Type B pancreatic cell (in vitro differentiated cells): ENCODE measurements around the gene BTBD16. TPM values are rescaled to one million over a fixed set of nuclear protein-coding genes. Genes with fewer than 3 reads are reported as not detected.

ENCODE experiments used
- DNase-seq: peaks from one replicate; pipeline ENCODE4 v3.0.0; 2021; ENCODE audit warnings: mixed read lengths; ENCODE audit not compliant: unreplicated experiment; ENCODE audit errors: extremely low spot score
- H3K27ac Mint-ChIP-seq: 2 replicates; pipeline ENCODE4 v1.8.0; 2021; ENCODE audit warnings: mild to moderate bottlenecking, mixed read lengths
- H3K27me3 Mint-ChIP-seq: 2 replicates; pipeline ENCODE4 v1.8.0; 2021; ENCODE audit warnings: mixed read lengths
- H3K36me3 Mint-ChIP-seq: 2 replicates; pipeline ENCODE4 v1.8.0; 2021; ENCODE audit warnings: mixed read lengths
- H3K4me1 Mint-ChIP-seq: one replicate; pipeline ENCODE4 v1.8.0; 2021; ENCODE audit warnings: mixed read lengths; ENCODE audit not compliant: unreplicated experiment
- H3K4me3 Mint-ChIP-seq: 2 replicates; pipeline ENCODE4 v1.8.0; 2021; ENCODE audit warnings: mild to moderate bottlenecking, mixed read lengths
- H3K9me3 Mint-ChIP-seq: 2 replicates; pipeline ENCODE4 v1.8.0; 2021; ENCODE audit warnings: mixed read lengths
- CTCF ChIP-seq: fragments of 200-600 bp; sonication (generic); conservative IDR thresholded peaks from 2 replicates; pipeline ENCODE4 v1.5.0; 2021; ENCODE audit warnings: antibody characterized with exemption, mild to moderate bottlenecking
- total RNA-seq: library from RNA; stranded (reverse); gene quantifications from 2 replicates; pipeline ENCODE4 v1.2.1, GENCODE V29; 2021; ENCODE audit warnings: low replicate concordance

Gene BTBD16
- total RNA-seq, 1 donor from 2014 or later = 0.46 TPM

- H3K27ac Mint-ChIP-seq = no peak overlapping the region
- no peak for DNase-seq
- TF ChIP-seq CTCF = no peak
- peaks cover 11% of the 10 kb centered on the region for H3K4me1 Mint-ChIP-seq
- H3K9me3 Mint-ChIP-seq = no peaks in the 10 kb centered on the region
- H3K27me3 Mint-ChIP-seq = no peaks in the 10 kb centered on the region
- peaks cover 30% of the 10 kb centered on the region for H3K36me3 Mint-ChIP-seq
- H3K4me3 Mint-ChIP-seq = no peak overlapping the region
Measured at GRCh38 chr10:122248356-122249302, 22.5 kb upstream of the BTBD16 start.

- DNase-seq = no peak
- H3K36me3 Mint-ChIP-seq = peaks cover 34% of the 10 kb centered on the region
- no peak overlapping the region for H3K4me3 Mint-ChIP-seq
- no peaks in the 10 kb centered on the region for H3K9me3 Mint-ChIP-seq
- H3K4me1 Mint-ChIP-seq = peaks cover 14% of the 10 kb centered on the region
- peak overlapping the region; percentile 34 for H3K27ac Mint-ChIP-seq
- no peaks in the 10 kb centered on the region for H3K27me3 Mint-ChIP-seq
- no peak for TF ChIP-seq CTCF
Measured at GRCh38 chr10:122249303-122249850, 21.7 kb upstream of the BTBD16 start.

DNA sequence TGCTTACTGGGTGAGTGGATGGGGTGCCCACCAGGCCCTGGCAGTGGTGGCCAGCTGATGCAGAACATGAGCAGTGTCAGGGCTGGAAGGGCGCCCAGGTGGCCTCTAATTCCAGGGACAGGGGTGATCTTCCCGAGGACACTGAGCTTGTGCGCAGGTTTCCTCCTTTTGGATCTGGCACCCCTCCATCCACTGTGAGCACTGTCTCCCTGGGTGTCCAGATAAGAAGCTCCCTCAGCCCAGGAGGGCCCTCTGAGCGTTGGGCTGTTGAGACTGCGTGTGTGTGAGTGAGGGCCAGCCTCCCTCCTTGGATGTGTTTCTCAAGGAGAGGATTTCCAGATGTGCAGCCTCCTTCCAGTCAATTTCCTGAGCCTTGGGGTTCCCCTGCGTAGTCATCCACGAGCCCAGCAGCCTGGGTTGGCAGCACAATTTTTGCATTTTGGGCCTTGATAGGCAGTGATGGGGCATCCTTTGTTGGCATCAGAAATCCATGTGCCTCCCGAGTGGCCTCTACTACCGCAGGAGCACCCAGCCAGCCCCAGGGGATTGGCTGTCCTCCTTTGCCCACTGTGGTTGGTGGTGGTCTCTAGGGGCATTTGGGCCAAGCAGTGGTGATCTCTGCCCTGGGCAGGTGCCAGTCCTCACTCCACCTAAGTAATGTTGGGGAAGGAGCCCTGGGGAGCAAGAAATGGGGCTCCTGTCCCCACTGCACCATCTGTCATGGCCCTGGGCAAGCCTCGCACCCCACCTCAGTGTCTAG is 20.9 kb upstream of the BTBD16 start:
- DNase-seq = no peak
- Mint-ChIP-seq H3K27me3 (no peaks in the 10 kb centered on the region), H3K4me1 (peaks cover 6% of the 10 kb centered on the region), H3K4me3 (no peak overlapping the region), H3K27ac (no peak overlapping the region), H3K9me3 (no peaks in the 10 kb centered on the region), H3K36me3 (peaks cover 31% of the 10 kb centered on the region)
- TF ChIP-seq CTCF = no peak

DNA sequence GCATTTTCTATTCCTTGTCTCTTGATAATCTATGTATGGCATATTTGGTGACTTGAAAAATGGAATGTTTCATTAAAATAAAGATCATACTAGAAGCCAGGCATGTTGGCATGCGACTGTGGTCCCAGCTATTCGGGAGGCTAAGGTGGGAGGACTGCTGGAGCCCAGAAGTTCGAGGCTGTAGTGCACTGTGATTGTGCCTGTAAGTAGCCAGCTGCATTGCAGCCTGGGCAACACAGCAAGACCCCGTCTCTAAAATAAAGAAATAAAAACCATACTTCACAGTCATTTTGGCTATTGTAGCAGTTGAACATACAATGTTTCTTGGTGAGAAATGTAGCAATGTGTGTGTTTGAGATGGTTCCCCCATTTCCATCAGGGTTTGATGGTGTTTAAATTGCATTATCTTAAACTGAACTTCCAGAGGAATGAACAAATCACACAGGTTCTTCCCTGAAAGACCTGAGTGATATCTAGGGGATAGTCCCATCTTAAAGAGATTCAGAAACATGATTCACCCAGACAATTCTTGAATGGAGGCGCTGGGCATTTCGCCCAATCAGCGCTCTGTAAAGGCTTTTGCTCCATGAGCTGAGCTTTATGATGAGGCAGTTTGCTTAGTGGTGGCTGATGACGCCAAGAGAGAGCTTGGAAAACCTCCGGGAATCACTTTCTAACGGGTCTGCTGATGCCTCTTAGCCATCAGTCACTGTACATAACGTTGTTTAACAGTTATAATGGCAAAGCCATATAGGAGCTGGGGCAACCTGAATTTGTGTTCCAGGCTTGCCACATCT is 19.4 kb upstream of the BTBD16 start:
- no peak overlapping the region for H3K4me3 Mint-ChIP-seq
- H3K36me3 Mint-ChIP-seq = peaks cover 36% of the 10 kb centered on the region
- H3K27ac Mint-ChIP-seq = no peak overlapping the region
- no peak for TF ChIP-seq CTCF
- no peaks in the 10 kb centered on the region for H3K9me3 Mint-ChIP-seq
- peaks cover 5% of the 10 kb centered on the region for H3K4me1 Mint-ChIP-seq
- H3K27me3 Mint-ChIP-seq = no peaks in the 10 kb centered on the region
- DNase-seq = no peak

- Mint-ChIP-seq H3K27ac (no peak overlapping the region), H3K36me3 (peaks cover 30% of the 10 kb centered on the region), H3K9me3 (no peaks in the 10 kb centered on the region), H3K4me1 (peaks cover 13% of the 10 kb centered on the region), H3K27me3 (no peaks in the 10 kb centered on the region), H3K4me3 (no peak overlapping the region)
- no peak for DNase-seq
- TF ChIP-seq CTCF = no peak
Measured at GRCh38 chr10:122252805-122253204, 18.3 kb upstream of the BTBD16 start.
